ENCODE data around the gene SCN9A.

Gene SCN9A

DNA sequence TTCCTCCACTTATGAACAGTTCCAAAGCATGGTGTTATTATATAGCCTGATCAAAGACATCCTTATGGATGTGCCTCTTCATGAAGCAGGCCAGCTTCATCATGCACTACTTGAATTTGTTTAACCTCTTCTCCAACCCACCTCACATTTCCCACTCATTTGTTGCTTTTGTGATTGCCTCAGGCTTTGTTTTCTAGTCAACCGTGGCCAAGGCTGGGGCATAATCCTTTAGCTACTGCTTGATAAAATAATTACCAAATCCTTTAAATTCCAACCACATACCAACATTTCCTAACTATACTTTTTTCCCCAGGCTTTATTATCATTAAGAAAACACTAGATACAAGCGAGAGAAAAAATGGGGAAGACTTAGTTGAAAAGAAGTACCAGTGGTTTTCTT is 208.3 kb downstream of the SCN9A start:
- no peak for DNase-seq

- no peak for DNase-seq
Measured at GRCh38 chr2:166163775-166164174, 212.0 kb downstream of the SCN9A start.

DNA sequence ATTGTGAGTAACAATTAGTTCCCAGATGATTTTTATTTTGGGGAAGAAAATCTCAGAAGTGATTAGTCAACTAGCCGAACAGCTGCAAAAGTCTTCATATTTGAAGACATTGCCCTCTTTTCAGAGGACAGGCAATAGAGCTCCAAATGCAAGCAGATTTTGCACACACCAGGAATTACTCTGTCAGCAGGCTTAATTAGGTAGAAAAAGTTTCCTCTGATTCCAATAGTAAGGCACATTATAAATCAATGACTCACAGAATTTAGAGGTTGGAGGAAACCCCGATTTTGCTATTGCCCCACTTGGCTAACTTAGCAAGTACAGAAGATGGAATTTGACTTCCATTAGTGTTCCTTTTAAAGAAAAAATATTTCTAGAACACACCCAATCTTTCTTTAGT is 217.2 kb downstream of the SCN9A start:
- DNase-seq = no peak

DNA sequence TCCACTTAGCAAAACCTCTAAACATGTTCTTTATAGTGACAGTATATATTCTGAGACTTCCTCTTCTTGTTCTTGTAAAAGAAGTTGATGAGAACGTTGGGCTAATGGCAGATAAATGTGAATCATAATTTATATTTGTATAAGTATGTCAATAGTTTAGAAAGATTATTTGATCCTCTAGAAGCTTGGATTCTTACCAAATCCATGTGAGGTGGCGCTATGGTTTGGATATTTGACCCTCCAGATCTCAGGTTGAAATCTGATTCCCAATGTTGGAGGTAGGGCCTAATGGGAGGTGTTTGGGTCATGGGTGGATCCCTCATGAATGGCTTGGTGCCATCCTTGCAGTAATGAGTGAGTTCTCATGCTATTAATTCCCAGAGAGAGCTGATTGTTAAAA is 218.2 kb downstream of the SCN9A start:
- DNase-seq = peak; percentile 70

- no peak for DNase-seq
Measured at GRCh38 chr2:166156985-166157490, 218.7 kb downstream of the SCN9A start.

GRCh38 chr2:166155589-166155988 is 220.2 kb downstream of the SCN9A start:
- DNase-seq = no peak

GRCh38 chr2:166154685-166155338 is 220.9 kb downstream of the SCN9A start:
- no peak for DNase-seq

GRCh38 chr2:166152064-166152463 is 223.7 kb downstream of the SCN9A start:
- no peak for DNase-seq

DNA sequence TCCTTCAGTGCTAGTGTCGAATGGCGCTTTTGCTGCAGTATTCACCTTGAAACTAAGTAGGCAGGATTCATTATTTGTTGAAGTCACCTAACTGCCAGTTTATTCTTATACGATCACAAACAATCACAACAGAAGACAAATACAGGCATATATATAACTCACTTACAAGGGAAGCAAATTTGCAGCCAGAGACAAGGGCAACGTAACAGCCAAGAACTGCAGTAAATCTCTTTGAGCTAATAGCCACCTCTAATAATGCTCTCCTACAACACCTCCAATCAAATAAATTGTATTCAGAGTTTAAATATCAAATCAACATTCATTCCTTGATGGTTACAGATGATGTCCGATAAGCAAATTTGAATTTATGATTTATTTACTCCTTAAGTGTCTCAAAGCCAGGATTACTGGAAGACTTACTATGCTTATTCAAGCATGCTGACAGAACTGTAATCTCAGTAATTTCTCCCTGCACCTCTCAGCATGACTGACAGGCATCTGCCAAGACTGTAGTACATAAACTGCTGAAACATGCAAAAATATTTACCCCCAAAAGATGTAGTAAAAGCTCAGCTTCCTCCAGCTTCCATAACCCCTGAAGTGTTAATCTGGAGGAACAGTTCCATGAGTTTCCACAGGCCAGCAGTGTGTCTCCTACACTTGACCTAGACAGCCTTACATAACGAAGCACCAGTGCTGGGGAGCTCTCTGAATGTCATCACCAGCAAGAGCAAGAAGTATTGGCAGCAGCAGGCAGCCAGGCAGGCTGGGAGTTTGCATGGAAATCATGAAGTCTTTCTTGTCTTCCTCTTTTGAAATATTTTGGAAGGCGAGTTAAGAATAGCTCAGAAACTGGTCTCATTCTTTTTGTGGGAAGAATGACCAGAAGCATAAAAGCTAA is 227.0 kb downstream of the SCN9A start:
- DNase-seq = no peak

DNA sequence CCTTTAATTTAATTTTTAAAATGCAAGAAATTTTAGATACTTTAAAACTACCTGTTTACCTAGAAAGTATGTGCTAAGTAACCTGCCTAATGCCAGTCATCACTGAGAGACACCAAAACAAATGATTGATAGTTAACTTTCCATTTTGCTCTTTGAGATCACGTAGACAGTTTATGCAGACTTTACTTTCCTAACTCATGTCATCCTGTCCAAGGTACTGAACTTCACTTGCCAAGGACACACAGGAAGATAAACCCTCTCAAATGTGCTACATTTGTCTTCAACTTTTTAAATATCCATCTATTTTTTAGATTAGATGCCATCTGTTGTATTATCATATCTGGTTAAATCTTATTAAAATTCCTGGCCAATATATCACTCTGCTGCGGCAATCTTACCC is 227.9 kb downstream of the SCN9A start:
- DNase-seq = no peak
